Ishikawa (cell line): ENCODE data around the gene TM7SF2.

Experiments used
- CEBPB ChIP-seq: IDR thresholded peaks from 2 replicates; pipeline ENCODE4 v1.6.1; 2012
- CREB1 ChIP-seq: IDR thresholded peaks from 2 replicates; pipeline ENCODE4 v1.6.1; 2012; ENCODE audit warnings: low read depth
- EGR1 ChIP-seq: IDR thresholded peaks from 2 replicates; pipeline ENCODE4 v1.6.1; 2012
- EP300 ChIP-seq: IDR thresholded peaks from 2 replicates; pipeline ENCODE4 v1.6.1; 2012; ENCODE audit warnings: borderline replicate concordance
- MAX ChIP-seq: IDR thresholded peaks from 2 replicates; pipeline ENCODE4 v1.6.1; 2012
- NFIC ChIP-seq: IDR thresholded peaks from 2 replicates; pipeline ENCODE4 v1.6.1; 2012
- RAD21 ChIP-seq: IDR thresholded peaks from 2 replicates; pipeline ENCODE4 v1.6.1; 2012; ENCODE audit warnings: low read depth
- REST ChIP-seq: IDR thresholded peaks from 2 replicates; pipeline ENCODE4 v1.6.1; 2012; ENCODE audit warnings: low read depth, mild to moderate bottlenecking
- TAF1 ChIP-seq: IDR thresholded peaks from 2 replicates; pipeline ENCODE4 v1.6.1; 2012; ENCODE audit warnings: low read depth, mild to moderate bottlenecking
- TCF12 ChIP-seq: IDR thresholded peaks from 2 replicates; pipeline ENCODE4 v1.6.1; 2012; ENCODE audit warnings: low read depth
- TEAD4 ChIP-seq: IDR thresholded peaks from 2 replicates; pipeline ENCODE4 v1.6.1; 2012
- USF1 ChIP-seq: IDR thresholded peaks from 2 replicates; pipeline ENCODE4 v1.6.1; 2012
- YY1 ChIP-seq: IDR thresholded peaks from 2 replicates; pipeline ENCODE4 v1.6.1; 2012; ENCODE audit warnings: low read depth
- ZBTB7A ChIP-seq: IDR thresholded peaks from 2 replicates; pipeline ENCODE4 v1.6.1; 2012; ENCODE audit warnings: low read depth

- TF ChIP-seq EP300 (no peak), CREB1 (no peak), REST (no peak), MAX (no peak), TAF1 (no peak), YY1 (no peak), TCF12 (no peak), NFIC (no peak), CEBPB (no peak), USF1 (no peak), RAD21 (no peak), ZBTB7A (no peak), TEAD4 (no peak), EGR1 (no peak)
Measured at GRCh38 chr11:65065851-65066250, 45.8 kb upstream of the TM7SF2 start.
